GM10248 (cell line): ENCODE measurements around the gene SLC45A1.

ENCODE experiments used
- CTCF ChIA-PET: fragments of 300-600 bp; sonication (Branson Sonifier 250); formaldehyde crosslinking; extraction: SDS; loops from one replicate; lab custom pipeline; 2021; ENCODE audit warnings: antibody characterized with exemption; lab: Yijun Ruan, JAX
- POLR2A ChIA-PET: fragments of 350-650 bp; sonication (Branson Sonifier 250); formaldehyde crosslinking; extraction: SDS; loops from one replicate; lab custom pipeline; 2020; ENCODE audit warnings: antibody characterized with exemption; lab: Yijun Ruan, JAX
- DNase-seq: peaks from one replicate; pipeline ENCODE4 v3.0.0; 2012; ENCODE audit errors: extremely low spot score
- CTCF ChIP-seq: IDR thresholded peaks from 2 replicates; pipeline ENCODE4 v1.5.1; 2012; ENCODE audit warnings: mild to moderate bottlenecking, low read depth; ENCODE audit errors: extremely low read depth, missing control alignments, control extremely low read depth

The SLC45A1 gene

GRCh38 chr1:8283058-8283884, 34.6 kb upstream of the SLC45A1 start:
- no peak for TF ChIP-seq CTCF
- ChIA-PET CTCF (interaction anchor here (0.9 kb wide), 1 partner anchor 115 kb away, joined by 3 read pairs; no protein-coding TSS in a partner anchor), POLR2A (no interaction called here)
- DNase-seq, result peak; percentile 84

- DNase-seq, result no peak
Observed at GRCh38 chr1:8284127-8284526, 33.8 kb upstream of the SLC45A1 start.

GRCh38 chr1:8285103-8285502, 32.8 kb upstream of the SLC45A1 start:
- ChIA-PET CTCF (interaction anchor here (0.9 to 1.0 kb wide), 2 partner anchors 18 to 35 kb away, joined by 3 read pairs; no protein-coding TSS in a partner anchor), POLR2A (no interaction called here)
- no peak for TF ChIP-seq CTCF
- no peak for DNase-seq

More at GRCh38 chr1:8284127-8284526, 33.8 kb upstream of the SLC45A1 start:
- CTCF ChIA-PET, result interaction anchor here (1.0 kb wide), 1 partner anchor 35 kb away, joined by 3 read pairs; no protein-coding TSS in a partner anchor
- TF ChIP-seq CTCF, result no peak
- POLR2A ChIA-PET, result interaction anchor here (0.8 kb wide), 1 partner anchor 13 kb away, joined by 3 read pairs; no protein-coding TSS in a partner anchor

- no peak for DNase-seq
- TF ChIP-seq CTCF, result no peak
- POLR2A ChIA-PET, result no interaction called here
- CTCF ChIA-PET, result no interaction called here
Observed at GRCh38 chr1:8285965-8286364, 31.9 kb upstream of the SLC45A1 start.

- ChIA-PET POLR2A (interaction anchor here (0.6 kb wide), 1 partner anchor 18 kb away, joined by 5 read pairs; no protein-coding TSS in a partner anchor), CTCF (interaction anchor here (2.0 kb wide), 1 partner anchor 278 kb away, joined by 7 read pairs; no protein-coding TSS in a partner anchor)
- no peak for TF ChIP-seq CTCF
- DNase-seq, result no peak
Observed at GRCh38 chr1:8293118-8293517, 24.8 kb upstream of the SLC45A1 start.

GRCh38 chr1:8293641-8294169, 24.2 kb upstream of the SLC45A1 start:
- ChIA-PET POLR2A (interaction anchor here (0.6 kb wide), 1 partner anchor 18 kb away, joined by 5 read pairs; no protein-coding TSS in a partner anchor), CTCF (interaction anchor here (0.9 to 4.1 kb wide), 4 partner anchors 21 to 279 kb away, joined by 3 to 23 read pairs (median 5); no protein-coding TSS in a partner anchor)
- no peak for DNase-seq
- no peak for TF ChIP-seq CTCF
